GM13977 (cell line): ENCODE measurements around the gene APOBEC3C.
"Not testable (repeated sequence)": the region's sequence is repeated elsewhere in the genome, so short reads cannot be mapped to it uniquely, and the experiment has no call there.

Experiments
- DNase-seq: peaks from one replicate; pipeline ENCODE4 v3.0.0; 2012; ENCODE audit warnings: low spot score
- in situ Hi-C: fragments of 300-500 bp; cut with MboI; formaldehyde crosslinking; loops from one replicate; pipeline ENCODE4 v1.12.0; 2022; ENCODE audit warnings: low sequenced_read_pairs, low pct_unique_long_range_greater_than_20kb, mixed read lengths, inconsistent platforms; ENCODE audit not compliant: unreplicated experiment
- TF ChIP-seq, protein P1 (sequence below): IDR thresholded peaks from 2 replicates; pipeline ENCODE4 v1.5.1; 2012; ENCODE audit warnings: mild to moderate bottlenecking, control low read depth; ENCODE audit not compliant: insufficient read depth; ENCODE audit errors: extremely low read depth, missing control alignments

The APOBEC3C gene

DNA sequence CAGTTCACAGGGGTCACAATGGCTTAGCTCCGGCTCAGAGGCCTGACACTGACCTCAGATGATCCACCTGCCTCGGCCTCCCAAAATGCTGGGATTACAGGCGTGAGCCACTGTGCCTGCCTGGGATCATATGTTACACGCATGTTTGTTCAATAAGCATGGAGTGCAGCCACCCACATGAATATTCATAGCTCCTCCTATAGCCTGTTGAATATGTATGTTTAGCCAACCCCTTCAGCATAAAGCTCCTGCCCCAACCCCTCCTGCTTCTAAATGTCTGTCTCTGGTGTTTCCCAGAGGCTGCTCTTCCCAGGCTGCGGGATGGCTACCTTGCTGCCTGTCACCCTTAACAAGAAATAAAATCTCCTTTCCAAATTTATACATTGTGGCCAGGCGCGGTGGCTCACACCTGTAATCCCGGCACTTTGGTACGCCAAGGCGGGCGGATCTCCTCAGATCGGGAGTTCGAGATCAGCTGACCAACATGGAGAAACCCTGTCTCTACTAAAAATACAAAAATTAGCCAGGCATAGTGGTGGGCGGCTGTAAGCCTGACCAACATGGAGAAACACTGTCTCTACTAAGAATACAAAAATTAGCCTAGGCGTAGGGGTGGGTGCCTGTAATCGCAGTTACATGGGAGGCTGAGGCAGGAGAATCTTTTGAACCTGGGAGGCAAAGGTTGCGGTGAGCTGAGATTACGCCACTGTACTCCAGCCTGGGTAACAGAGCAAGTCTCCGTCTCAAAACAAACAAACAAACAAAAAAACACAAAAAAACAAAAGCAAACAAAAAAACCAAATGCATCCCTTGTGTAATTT lies 25.5 kb downstream of the APOBEC3C start:
- in situ Hi-C loops: no loop called here
- no peak for DNase-seq
- TF ChIP-seq, protein P1, sequence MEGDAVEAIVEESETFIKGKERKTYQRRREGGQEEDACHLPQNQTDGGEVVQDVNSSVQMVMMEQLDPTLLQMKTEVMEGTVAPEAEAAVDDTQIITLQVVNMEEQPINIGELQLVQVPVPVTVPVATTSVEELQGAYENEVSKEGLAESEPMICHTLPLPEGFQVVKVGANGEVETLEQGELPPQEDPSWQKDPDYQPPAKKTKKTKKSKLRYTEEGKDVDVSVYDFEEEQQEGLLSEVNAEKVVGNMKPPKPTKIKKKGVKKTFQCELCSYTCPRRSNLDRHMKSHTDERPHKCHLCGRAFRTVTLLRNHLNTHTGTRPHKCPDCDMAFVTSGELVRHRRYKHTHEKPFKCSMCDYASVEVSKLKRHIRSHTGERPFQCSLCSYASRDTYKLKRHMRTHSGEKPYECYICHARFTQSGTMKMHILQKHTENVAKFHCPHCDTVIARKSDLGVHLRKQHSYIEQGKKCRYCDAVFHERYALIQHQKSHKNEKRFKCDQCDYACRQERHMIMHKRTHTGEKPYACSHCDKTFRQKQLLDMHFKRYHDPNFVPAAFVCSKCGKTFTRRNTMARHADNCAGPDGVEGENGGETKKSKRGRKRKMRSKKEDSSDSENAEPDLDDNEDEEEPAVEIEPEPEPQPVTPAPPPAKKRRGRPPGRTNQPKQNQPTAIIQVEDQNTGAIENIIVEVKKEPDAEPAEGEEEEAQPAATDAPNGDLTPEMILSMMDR: no peak

DNA sequence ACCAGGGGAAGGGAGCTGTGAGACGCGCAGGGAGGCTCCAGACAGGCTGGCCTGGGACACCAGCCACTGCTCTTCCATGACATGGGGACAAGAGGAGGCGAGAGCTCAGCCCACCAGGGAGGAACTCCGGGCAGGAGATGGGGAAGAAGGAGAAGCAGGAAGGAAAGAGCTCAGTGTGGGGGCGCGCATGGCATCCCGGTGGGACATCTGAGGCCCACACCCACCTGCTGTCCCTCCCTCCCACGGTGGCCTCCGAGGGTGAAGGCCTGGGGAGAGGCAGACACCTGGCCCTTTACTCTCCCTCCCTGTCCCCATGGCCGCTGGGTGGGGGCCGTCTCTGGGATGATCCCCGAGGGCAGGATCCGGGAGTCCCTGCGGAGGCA lies 26.1 kb downstream of the APOBEC3C start:
- in situ Hi-C loops: not testable (repeated sequence)

DNA sequence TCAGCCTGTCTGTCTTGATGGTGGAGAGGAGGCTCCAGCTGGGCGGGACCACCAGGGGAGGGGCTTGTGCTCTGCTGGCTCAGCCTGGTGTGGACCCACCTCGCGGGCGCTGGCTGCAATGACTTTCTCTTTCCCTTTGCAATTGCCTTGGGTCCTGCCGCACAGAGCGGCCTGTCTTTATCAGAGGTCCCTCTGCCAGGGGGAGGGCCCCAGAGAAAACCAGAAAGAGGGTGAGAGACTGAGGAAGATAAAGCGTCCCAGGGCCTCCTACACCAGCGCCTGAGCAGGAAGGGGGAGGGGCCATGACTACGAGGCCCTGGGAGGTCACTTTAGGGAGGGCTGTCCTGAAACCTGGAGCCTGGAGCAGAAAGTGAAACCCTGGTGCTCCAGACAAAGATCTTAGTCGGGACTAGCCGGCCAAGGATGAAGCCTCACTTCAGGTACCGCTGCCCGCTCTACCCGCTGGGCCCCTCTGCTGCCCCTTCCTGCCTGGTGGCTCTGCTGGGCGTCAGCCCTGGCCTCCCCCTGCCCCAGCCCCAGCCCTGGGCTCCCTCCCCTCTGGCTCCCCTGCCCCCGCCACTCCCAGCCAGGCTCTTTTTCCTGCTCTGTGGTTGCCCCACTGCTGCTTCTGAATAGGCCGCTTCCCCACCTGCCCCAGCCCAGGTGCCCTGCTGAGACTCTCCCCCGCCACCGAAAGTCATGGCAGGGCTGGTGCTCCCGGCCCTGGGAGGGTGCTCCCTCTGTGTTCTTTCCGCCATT lies 26.7 kb downstream of the APOBEC3C start, which contains the start of gene APOBEC3F:
Gene APOBEC3F, plus strand, starts transcription at position 327 of the 759 bp plus-strand sequence. Its CDS starts 97 bp downstream, at position 424.
- DNase-seq, in situ Hi-C loops: not testable (repeated sequence)
- TF ChIP-seq, protein P1: peak; percentile 4

More for the DNA sequence above, 26.1 kb downstream of the APOBEC3C start:
- not testable (repeated sequence) for DNase-seq

GRCh38 chr22:39041908-39042307 lies 27.9 kb downstream of the APOBEC3C start:
- in situ Hi-C loops: no loop called here
- no peak for DNase-seq
- TF ChIP-seq, protein P1: no peak

DNA sequence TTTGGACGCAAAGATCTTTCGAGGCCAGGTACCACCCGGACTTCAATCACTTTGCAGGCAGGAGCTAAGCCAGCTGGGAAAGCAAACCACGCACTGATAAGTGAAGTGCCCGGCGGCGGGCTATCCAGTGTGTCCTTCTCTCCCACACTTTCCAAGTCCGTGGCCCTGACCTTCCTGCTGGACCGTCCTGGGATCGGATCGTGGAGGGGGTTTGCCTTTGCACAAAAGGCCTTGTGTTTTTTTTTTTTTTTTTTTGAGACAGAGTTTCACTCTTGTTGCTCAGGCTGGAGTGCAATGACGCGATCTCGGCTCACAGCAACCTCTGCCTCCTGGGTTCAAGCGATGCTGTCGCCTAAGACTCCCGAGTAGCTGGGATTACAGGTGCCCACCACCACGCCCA lies 29.0 kb downstream of the APOBEC3C start:
- in situ Hi-C loops, DNase-seq: not testable (repeated sequence)

GRCh38 chr22:39045136-39045535 lies 31.1 kb downstream of the APOBEC3C start:
- in situ Hi-C loops, DNase-seq: not testable (repeated sequence)

DNA sequence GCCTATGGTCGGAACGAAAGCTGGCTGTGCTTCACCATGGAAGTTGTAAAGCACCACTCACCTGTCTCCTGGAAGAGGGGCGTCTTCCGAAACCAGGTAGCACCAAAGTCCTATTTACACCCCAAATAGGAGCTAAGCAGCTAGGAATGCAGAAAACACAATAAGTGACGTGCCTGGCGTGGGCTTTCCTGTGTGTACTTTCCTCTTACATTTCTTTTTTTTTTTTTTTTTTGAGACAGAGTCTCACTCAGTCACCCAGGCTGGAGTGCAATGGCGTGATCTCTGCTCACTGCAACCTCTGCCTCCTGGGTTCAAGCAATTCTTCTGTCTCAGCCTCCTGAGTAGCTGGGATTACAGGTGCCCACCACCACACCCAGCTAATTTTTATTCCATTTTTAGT lies 35.4 kb downstream of the APOBEC3C start:
- DNase-seq, in situ Hi-C loops: not testable (repeated sequence)

- DNase-seq, in situ Hi-C loops: not testable (repeated sequence)
Observed at GRCh38 chr22:39051844-39052495, 37.9 kb downstream of the APOBEC3C start.

GRCh38 chr22:39055658-39056057 lies 41.6 kb downstream of the APOBEC3C start:
- in situ Hi-C loops: no loop called here
- TF ChIP-seq, protein P1: no peak
- no peak for DNase-seq

DNA sequence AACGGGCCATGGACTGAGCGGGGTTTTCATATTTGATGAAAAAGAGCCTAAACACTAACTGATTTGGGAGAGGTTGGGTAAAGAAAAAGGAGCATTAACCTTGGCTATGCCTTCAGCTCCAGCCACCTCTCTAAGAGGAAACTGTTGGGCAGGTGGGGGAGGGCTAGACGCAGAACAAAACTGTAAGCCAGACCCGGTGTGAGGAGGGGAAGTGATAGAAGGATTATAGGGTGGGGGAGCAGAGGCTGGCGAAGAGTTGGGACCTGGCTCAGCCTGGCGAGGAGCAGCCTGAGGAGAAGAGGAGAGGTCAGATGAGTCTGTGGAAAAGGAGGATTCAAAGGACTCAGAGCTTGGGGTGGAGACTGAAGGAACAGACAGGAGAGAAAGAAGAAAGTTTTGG lies 47.2 kb downstream of the APOBEC3C start:
- DNase-seq, in situ Hi-C loops: not testable (repeated sequence)

DNA sequence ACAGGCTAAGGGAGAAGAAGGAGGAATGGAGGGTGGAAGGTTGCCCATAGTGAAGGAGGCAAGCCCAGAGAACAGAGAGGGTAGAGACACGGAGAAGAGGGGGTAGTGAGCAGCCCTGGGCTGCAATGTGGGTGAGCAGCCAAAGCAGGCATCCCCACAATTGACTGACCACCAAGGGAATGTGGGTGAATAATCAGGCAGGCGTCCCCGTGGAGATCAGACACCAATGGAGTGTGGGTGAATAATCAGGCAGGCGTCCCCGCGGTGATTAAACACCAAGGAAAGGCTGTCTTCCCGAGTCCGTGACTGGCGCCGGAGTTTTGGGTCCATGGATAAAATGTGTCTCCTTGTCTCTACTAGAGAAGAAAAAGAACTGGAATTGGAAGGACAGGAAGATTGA lies 47.9 kb downstream of the APOBEC3C start:
- in situ Hi-C loops, DNase-seq: not testable (repeated sequence)

DNA sequence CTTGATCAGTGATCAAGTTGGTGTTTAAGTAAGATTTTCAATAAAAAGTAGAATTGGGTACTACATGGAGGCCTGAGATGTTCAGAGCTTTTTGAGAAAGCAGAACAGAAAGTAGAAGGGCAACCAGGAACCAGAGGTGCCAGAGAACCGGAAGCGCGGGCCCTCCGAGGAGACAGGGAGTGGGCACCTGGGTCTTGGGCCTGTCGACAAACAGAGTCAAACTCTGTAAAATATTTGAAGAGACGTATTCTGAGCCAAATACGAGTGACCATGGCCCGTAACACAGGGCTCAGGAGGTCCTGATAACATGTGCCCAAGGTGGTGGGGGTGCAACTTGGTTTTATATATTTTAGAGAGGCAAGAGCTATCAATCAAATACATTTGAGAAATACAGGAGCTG lies 49.8 kb downstream of the APOBEC3C start:
- DNase-seq, in situ Hi-C loops: not testable (repeated sequence)
